NT2/D1 (cell line): ENCODE results near the gene TEAD1.

Source experiments
- SUZ12 ChIP-seq: IDR thresholded peaks from 2 replicates; pipeline ENCODE4 v1.6.1; 2011; ENCODE audit not compliant: insufficient read length, insufficient read depth; ENCODE audit errors: extremely low read depth
- YY1 ChIP-seq: IDR thresholded peaks from 2 replicates; pipeline ENCODE4 v1.6.1; 2011; ENCODE audit not compliant: insufficient read length, insufficient read depth
- ZNF274 ChIP-seq: IDR thresholded peaks from 2 replicates; pipeline ENCODE4 v1.6.1; 2011; ENCODE audit warnings: mild to moderate bottlenecking, low read depth, low read length

DNA sequence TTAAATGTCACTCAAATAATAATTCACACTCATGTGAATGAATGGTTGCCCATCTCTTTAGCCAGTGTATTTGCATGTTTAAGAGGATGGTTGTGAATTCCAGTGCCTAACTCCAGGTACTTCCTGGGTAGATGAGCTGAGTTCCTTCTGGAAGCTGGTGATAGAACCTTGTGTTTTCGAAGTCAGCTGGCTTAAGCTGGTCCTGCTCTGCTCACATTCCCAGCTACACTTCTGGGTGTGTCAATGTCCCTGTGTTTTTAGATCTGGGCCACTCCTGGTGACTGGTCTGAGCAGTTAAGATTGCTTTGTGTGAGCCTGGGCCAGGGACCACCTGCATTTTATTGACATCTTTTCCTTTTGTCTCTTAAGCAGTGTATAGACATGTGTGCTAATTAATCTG, 10.6 kb downstream of the TEAD1 start:
- TF ChIP-seq ZNF274, result no peak
- TF ChIP-seq YY1, result no peak
- no peak for TF ChIP-seq SUZ12
